Right ventricle myocardium superior (tissue), 1 donor: ENCODE measurements around the gene LDLRAD4. TPM values are rescaled to one million over a fixed set of nuclear protein-coding genes. Genes with fewer than 3 reads are reported as not detected.

Source experiments
- ATAC-seq: fragments of 200-7000 bp; cut with Tn5 transposase; one replicate; pipeline ENCODE4 v1.9.1; 2020; ENCODE audit warnings: mild to moderate bottlenecking; ENCODE audit not compliant: poor library complexity
- DNase-seq: peaks from one replicate; pipeline ENCODE4 v3.0.0-alpha.2; 2020
- intact Hi-C: fragments of 100-400 bp; cut with DNase I; formaldehyde crosslinking; loops from one replicate; pipeline ENCODE4 v1.11.2; 2022
- total RNA-seq: library from RNA; stranded (reverse); fragmentation: NEBNext Ultra II Directional; extraction: Animal tissue kit (Norgen Biotek cat#: 25700); gene quantifications from one replicate; pipeline ENCODE4 v1.2.1, GENCODE V29; 2021
- donor health status: DM: no; HTN: yes; CAD: no; lungs with severe emphysema.

Gene LDLRAD4
- total RNA-seq, 1 donor from 2014 or later = 29.3 TPM

- intact Hi-C loops = no loop called here
- DNase-seq = no peak
- peak; percentile 54 for ATAC-seq
Measured at GRCh38 chr18:13541621-13542519, 323.3 kb downstream of the LDLRAD4 start.

- DNase-seq = no peak
- intact Hi-C loops = no loop called here
- peak; percentile 14 for ATAC-seq
Measured at GRCh38 chr18:13542520-13542847, 323.9 kb downstream of the LDLRAD4 start.

GRCh38 chr18:13543144-13543543 is 324.6 kb downstream of the LDLRAD4 start:
- intact Hi-C loops = no loop called here
- ATAC-seq (no peak), DNase-seq (no peak)

- DNase-seq (no peak), ATAC-seq (peak; percentile 73)
- intact Hi-C loops = no loop called here
Measured at GRCh38 chr18:13543811-13544732, 325.5 kb downstream of the LDLRAD4 start.

GRCh38 chr18:13544953-13545352 is 326.4 kb downstream of the LDLRAD4 start:
- DNase-seq (no peak), ATAC-seq (no peak)
- intact Hi-C loops = no loop called here

GRCh38 chr18:13545514-13545913 is 327.0 kb downstream of the LDLRAD4 start:
- no peak for DNase-seq
- no peak for ATAC-seq
- intact Hi-C loops = no loop called here

- intact Hi-C loops = no loop called here
- DNase-seq (no peak), ATAC-seq (no peak)
Measured at GRCh38 chr18:13545955-13546354, 327.4 kb downstream of the LDLRAD4 start.

- DNase-seq = no peak
- ATAC-seq = no peak
- intact Hi-C loops = no loop called here
Measured at GRCh38 chr18:13546638-13547037, 328.1 kb downstream of the LDLRAD4 start.

- ATAC-seq (no peak), DNase-seq (no peak)
- intact Hi-C loops = no loop called here
Measured at GRCh38 chr18:13547347-13547746, 328.8 kb downstream of the LDLRAD4 start.

- ATAC-seq (no peak), DNase-seq (no peak)
- intact Hi-C loops = no loop called here
Measured at GRCh38 chr18:13548106-13548819, 329.7 kb downstream of the LDLRAD4 start.

GRCh38 chr18:13548966-13549879 is 330.7 kb downstream of the LDLRAD4 start:
- peak; percentile 55 for ATAC-seq
- DNase-seq = no peak
- intact Hi-C loops = no loop called here

- ATAC-seq (no peak), DNase-seq (no peak)
- intact Hi-C loops = no loop called here
Measured at GRCh38 chr18:13549880-13550232, 331.3 kb downstream of the LDLRAD4 start.

- no peak for DNase-seq
- no peak for ATAC-seq
- intact Hi-C loops = no loop called here
Measured at GRCh38 chr18:13550418-13551304, 332.1 kb downstream of the LDLRAD4 start.

GRCh38 chr18:13551305-13551603 is 332.7 kb downstream of the LDLRAD4 start:
- peak; percentile 68 for ATAC-seq

GRCh38 chr18:13551841-13552733 is 333.5 kb downstream of the LDLRAD4 start:
- ATAC-seq (peak; percentile 2), DNase-seq (no peak)
- intact Hi-C loops = no loop called here

More at GRCh38 chr18:13551305-13551603, 332.7 kb downstream of the LDLRAD4 start:
- DNase-seq = no peak
- intact Hi-C loops = no loop called here

GRCh38 chr18:13553449-13553848 is 334.9 kb downstream of the LDLRAD4 start:
- intact Hi-C loops = no loop called here
- DNase-seq (no peak), ATAC-seq (no peak)
